OCI-LY3 (cell line): ENCODE results near the gene ADTRP.

Source experiments
- H2AFZ ChIP-seq: fragments of 200-600, 300-600 bp; shearing (Covaris generic); 2 replicates; pipeline ENCODE4 v1.6.0; 2014; ENCODE audit warnings: antibody characterized with exemption, low read depth, low read length
- H3K27ac ChIP-seq: fragments of 200-600, 300-600 bp; sonication (generic); 2 replicates; pipeline ENCODE4 v1.5.1; 2014; ENCODE audit warnings: mild to moderate bottlenecking, low read length, moderate library complexity, mixed read lengths
- H3K27me3 ChIP-seq: fragments of 200-600, 300-600 bp; sonication (generic); 2 replicates; pipeline ENCODE4 v1.6.1; 2014; ENCODE audit warnings: low read depth, low read length, mixed read lengths
- H3K36me3 ChIP-seq: fragments of 200-600, 300-600 bp; sonication (generic); replicated peaks from 2 replicates; pipeline ENCODE3; 2014; ENCODE audit warnings: low read depth, low read length, mixed read lengths
- H3K4me1 ChIP-seq: fragments of 300-600, 200-600 bp; sonication (generic); 2 replicates; pipeline ENCODE4 v1.6.1; 2014; ENCODE audit warnings: low read length, mixed read lengths
- H3K4me2 ChIP-seq: fragments of 200-600, 300-600 bp; sonication (generic); 2 replicates; pipeline ENCODE4 v1.6.1; 2014; ENCODE audit warnings: low read length, mixed read lengths
- H3K4me3 ChIP-seq: fragments of 300-600, 200-600 bp; sonication (generic); 2 replicates; pipeline ENCODE4 v1.5.1; 2014; ENCODE audit warnings: antibody characterized with exemption, mild to moderate bottlenecking, low read length, moderate library complexity
- H3K79me2 ChIP-seq: fragments of 300-600, 200-600 bp; shearing (Covaris generic); 2 replicates; pipeline ENCODE4 v1.6.1; 2014; ENCODE audit warnings: mild to moderate bottlenecking, low read length, mixed read lengths
- H3K9ac ChIP-seq: fragments of 300-600, 200-600 bp; shearing (Covaris generic); 2 replicates; pipeline ENCODE4 v1.6.0; 2014; ENCODE audit warnings: mild to moderate bottlenecking, low read length, moderate library complexity
- H3K9me3 ChIP-seq: fragments of 200-600, 300-600 bp; shearing (Covaris generic); 2 replicates; pipeline ENCODE4 v1.6.1; 2014; ENCODE audit warnings: low read length, mixed read lengths; ENCODE audit not compliant: insufficient read depth
- H4K20me1 ChIP-seq: fragments of 200-600, 300-600 bp; sonication (generic); 2 replicates; pipeline ENCODE4 v1.6.1; 2016; ENCODE audit warnings: low read length, mixed read lengths; ENCODE audit not compliant: insufficient read depth
- EZH2phosphoT487 ChIP-seq: fragments of 200-600 bp; shearing (Covaris generic); IDR thresholded peaks from 2 replicates; pipeline ENCODE4 v1.6.1; 2018; ENCODE audit warnings: antibody characterized with exemption, mixed run types, low read depth
- TF ChIP-seq, protein P1 (sequence below): fragments of 200-600, 300-600 bp; sonication (generic); IDR thresholded peaks from 2 replicates; pipeline ENCODE4 v1.5.1; 2014; ENCODE audit warnings: antibody characterized with exemption, low read length, low read depth

The ADTRP gene

DNA sequence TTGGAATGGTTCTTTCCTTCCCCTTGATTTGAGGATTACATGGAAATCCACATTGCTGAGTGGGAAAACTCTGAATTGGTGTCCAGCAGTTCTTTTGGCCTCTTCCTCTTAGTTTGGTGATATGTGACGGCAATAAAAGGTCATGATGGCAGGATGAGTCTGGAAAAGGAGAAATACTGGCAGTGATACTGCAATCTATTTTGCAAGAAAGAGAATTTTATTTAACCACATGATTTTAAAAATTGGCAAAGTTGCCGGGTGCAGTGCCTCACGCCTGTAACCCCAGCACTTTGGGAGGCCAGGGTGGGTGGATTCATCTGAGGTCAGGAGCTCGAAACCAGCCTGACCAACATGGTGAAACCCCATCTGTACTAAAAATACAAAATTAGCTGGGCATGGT lies 73.1 kb downstream of the ADTRP start:
- H3K9me3 ChIP-seq: no peaks in the 10 kb centered on the region
- H3K27me3 ChIP-seq: no peaks in the 10 kb centered on the region
- TF ChIP-seq, protein P1, sequence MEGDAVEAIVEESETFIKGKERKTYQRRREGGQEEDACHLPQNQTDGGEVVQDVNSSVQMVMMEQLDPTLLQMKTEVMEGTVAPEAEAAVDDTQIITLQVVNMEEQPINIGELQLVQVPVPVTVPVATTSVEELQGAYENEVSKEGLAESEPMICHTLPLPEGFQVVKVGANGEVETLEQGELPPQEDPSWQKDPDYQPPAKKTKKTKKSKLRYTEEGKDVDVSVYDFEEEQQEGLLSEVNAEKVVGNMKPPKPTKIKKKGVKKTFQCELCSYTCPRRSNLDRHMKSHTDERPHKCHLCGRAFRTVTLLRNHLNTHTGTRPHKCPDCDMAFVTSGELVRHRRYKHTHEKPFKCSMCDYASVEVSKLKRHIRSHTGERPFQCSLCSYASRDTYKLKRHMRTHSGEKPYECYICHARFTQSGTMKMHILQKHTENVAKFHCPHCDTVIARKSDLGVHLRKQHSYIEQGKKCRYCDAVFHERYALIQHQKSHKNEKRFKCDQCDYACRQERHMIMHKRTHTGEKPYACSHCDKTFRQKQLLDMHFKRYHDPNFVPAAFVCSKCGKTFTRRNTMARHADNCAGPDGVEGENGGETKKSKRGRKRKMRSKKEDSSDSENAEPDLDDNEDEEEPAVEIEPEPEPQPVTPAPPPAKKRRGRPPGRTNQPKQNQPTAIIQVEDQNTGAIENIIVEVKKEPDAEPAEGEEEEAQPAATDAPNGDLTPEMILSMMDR: no peak
- no peak for TF ChIP-seq EZH2phosphoT487
- no peak overlapping the region for H3K27ac ChIP-seq
- H3K4me1 ChIP-seq: no peaks in the 10 kb centered on the region
- H4K20me1 ChIP-seq: no peaks in the 10 kb centered on the region
- H3K9ac ChIP-seq: no peak overlapping the region
- H2AFZ ChIP-seq: no peak overlapping the region
- no peak overlapping the region for H3K4me3 ChIP-seq
- no peaks in the 10 kb centered on the region for H3K79me2 ChIP-seq
- no peaks in the 10 kb centered on the region for H3K36me3 ChIP-seq
- no peak overlapping the region for H3K4me2 ChIP-seq

DNA sequence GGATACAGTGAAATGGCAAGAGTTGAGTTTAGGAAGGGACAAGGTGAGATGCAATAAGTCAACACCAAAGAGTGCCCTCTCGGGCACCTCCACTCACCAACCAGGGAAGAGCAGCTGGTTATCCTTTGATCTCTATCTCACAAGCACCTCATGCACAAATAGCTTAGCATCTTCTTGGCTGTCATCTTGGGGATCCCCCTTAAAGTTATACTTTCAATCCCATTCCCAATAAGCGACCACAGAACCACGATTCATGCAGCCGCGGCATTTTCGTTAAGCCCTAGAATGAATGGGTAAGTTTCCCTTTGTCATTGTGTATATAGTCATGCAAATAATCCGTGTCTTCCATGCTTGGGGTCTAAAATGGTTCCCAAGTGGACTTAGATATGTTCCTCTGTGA lies 73.5 kb downstream of the ADTRP start:
- H3K27me3 ChIP-seq: no peaks in the 10 kb centered on the region
- no peaks in the 10 kb centered on the region for H4K20me1 ChIP-seq
- no peak overlapping the region for H3K4me3 ChIP-seq
- H2AFZ ChIP-seq: no peak overlapping the region
- H3K79me2 ChIP-seq: no peaks in the 10 kb centered on the region
- no peaks in the 10 kb centered on the region for H3K9me3 ChIP-seq
- no peaks in the 10 kb centered on the region for H3K36me3 ChIP-seq
- no peak overlapping the region for H3K9ac ChIP-seq
- H3K4me1 ChIP-seq: no peaks in the 10 kb centered on the region
- H3K27ac ChIP-seq: no peak overlapping the region
- TF ChIP-seq EZH2phosphoT487: no peak
- TF ChIP-seq, protein P1: no peak
- H3K4me2 ChIP-seq: no peak overlapping the region

DNA sequence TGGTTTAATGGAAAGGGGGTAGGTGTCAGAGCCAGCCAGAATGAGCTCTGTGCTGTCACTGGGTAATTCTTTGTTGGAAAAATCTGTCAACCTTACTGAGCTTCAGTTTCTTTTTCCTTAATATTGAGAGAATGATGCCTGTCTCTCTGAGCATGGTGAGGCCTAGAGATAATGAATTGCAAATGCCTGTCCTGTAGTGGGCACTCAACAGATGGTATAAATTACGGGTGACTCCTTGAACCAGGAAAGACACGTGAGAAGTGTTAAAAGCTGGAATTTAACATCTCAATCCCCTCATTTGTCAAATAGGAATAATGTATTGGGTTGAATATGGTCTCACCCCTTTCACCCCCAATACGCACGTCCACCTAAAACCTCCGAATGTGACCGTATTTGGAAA lies 74.9 kb downstream of the ADTRP start:
- Histone ChIP-seq H3K9me3 (no peaks in the 10 kb centered on the region), H3K4me3 (no peak overlapping the region), H3K4me1 (no peaks in the 10 kb centered on the region), H4K20me1 (no peaks in the 10 kb centered on the region), H3K27ac (no peak overlapping the region), H3K9ac (no peak overlapping the region), H3K79me2 (no peaks in the 10 kb centered on the region), H3K27me3 (no peaks in the 10 kb centered on the region), H3K36me3 (no peaks in the 10 kb centered on the region), H2AFZ (no peak overlapping the region), H3K4me2 (no peak overlapping the region)
- no peak for TF ChIP-seq EZH2phosphoT487

DNA sequence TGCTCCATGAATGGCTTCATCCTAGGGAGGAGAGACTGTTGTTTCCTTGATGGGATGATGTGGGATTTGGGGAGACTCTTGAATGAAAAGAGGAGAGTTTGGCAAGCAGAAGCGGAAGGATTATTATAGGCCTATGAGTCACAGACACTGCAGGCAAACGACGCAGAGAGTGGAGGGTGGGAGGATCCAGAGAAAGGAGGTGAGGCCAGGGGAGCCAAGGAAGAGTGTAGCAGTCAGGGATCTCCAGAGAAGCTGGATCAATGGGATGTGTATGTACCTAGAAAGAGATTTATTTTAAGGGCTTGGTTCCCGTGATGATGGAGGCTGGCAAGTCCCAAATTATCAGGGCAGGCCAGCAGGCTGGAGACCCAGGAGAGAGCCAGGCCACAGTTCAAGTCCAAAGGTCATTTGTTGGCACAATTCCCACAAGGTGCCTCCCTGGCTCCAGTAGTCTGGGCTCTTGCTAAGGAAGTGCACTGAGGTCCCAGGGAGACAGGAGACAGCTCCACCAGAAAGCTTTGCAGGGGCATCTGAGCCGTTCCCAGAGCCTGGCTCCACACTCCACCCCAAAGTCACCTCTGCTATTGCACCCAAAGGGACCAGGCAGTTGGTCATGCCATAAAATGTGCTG lies 76.0 kb downstream of the ADTRP start:
- Histone ChIP-seq H3K27me3 (no peaks in the 10 kb centered on the region), H3K9me3 (no peaks in the 10 kb centered on the region), H3K79me2 (no peaks in the 10 kb centered on the region), H3K9ac (no peak overlapping the region), H3K4me2 (no peak overlapping the region), H4K20me1 (no peaks in the 10 kb centered on the region), H2AFZ (no peak overlapping the region), H3K36me3 (no peaks in the 10 kb centered on the region), H3K4me1 (no peaks in the 10 kb centered on the region), H3K4me3 (no peak overlapping the region), H3K27ac (no peak overlapping the region)
- TF ChIP-seq, protein P1: no peak
- no peak for TF ChIP-seq EZH2phosphoT487
